HG03066 (cell line): Measurements from ENCODE around the gene PSRC1.
"Not testable (repeated sequence)": the region's sequence is repeated elsewhere in the genome, so short reads cannot be mapped to it uniquely, and the experiment has no call there.

ENCODE experiments used
- ATAC-seq: cut with Tn5 transposase; IDR thresholded peaks from one replicate; pipeline ENCODE4 v1.9.1; 2021; ENCODE audit warnings: low read depth; ENCODE audit not compliant: unreplicated experiment

PSRC1 gene

GRCh38 chr1:109282952-109283747 lies at the start of gene PSRC1:
Gene PSRC1, minus strand, starts transcription at chr1:109283145.
- peak; percentile 97 for ATAC-seq

- ATAC-seq: no peak
Observed at GRCh38 chr1:109331113-109331512, 48.2 kb upstream of the PSRC1 start.

GRCh38 chr1:109327285-109327684 lies 44.3 kb upstream of the PSRC1 start:
- no peak for ATAC-seq

GRCh38 chr1:109322974-109323373 lies 40.0 kb upstream of the PSRC1 start:
- ATAC-seq: no peak

GRCh38 chr1:109319114-109319513 lies 36.2 kb upstream of the PSRC1 start:
- ATAC-seq: no peak

- ATAC-seq: no peak
Observed at GRCh38 chr1:109316506-109316905, 33.6 kb upstream of the PSRC1 start.

- ATAC-seq: no peak
Observed at GRCh38 chr1:109315288-109315687, 32.3 kb upstream of the PSRC1 start.

GRCh38 chr1:109314795-109315194 lies 31.9 kb upstream of the PSRC1 start:
- no peak for ATAC-seq

- ATAC-seq: no peak
Observed at GRCh38 chr1:109312978-109313775, 30.2 kb upstream of the PSRC1 start.

- ATAC-seq: no peak
Observed at GRCh38 chr1:109312246-109312645, 29.3 kb upstream of the PSRC1 start.

GRCh38 chr1:109309347-109309746 lies 26.4 kb upstream of the PSRC1 start:
- no peak for ATAC-seq

GRCh38 chr1:109307274-109308021 lies 24.5 kb upstream of the PSRC1 start:
- ATAC-seq: no peak

GRCh38 chr1:109306832-109307273 lies 23.9 kb upstream of the PSRC1 start, which contains the start of gene MYBPHL:
Gene MYBPHL, minus strand, starts transcription at chr1:109307011. Its CDS starts 20 bp downstream, at chr1:109306991.
- ATAC-seq: no peak

GRCh38 chr1:109305991-109306390 lies 23.0 kb upstream of the PSRC1 start:
- not testable (repeated sequence) for ATAC-seq

- ATAC-seq: no peak
Observed at GRCh38 chr1:109304226-109304920, 21.4 kb upstream of the PSRC1 start.

- no peak for ATAC-seq
Observed at GRCh38 chr1:109301874-109302273, 18.9 kb upstream of the PSRC1 start.

GRCh38 chr1:109300650-109301151 lies 17.8 kb upstream of the PSRC1 start:
- no peak for ATAC-seq

GRCh38 chr1:109299558-109300343 lies 16.8 kb upstream of the PSRC1 start:
- ATAC-seq: no peak
